Measurements from ENCODE around the gene SPAG9.

Gene SPAG9

DNA sequence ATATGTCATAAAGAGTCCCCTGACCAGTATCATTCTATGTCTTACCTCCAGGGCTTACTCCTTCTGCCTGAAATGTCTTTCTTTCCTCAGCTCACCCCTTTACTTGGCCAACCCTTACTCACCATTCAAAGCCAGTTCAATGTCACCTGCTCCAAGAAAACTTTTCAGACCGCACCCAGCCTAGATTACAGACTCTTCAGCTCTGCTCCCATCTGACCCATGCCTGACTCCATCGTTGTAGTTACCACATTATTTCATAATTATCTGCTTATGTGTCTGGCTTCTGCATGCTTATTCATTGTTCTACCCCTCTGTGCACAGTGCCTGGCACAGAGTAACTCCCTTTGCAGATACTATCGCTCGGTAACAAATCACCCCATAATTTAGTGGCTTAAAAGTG is 192.0 kb downstream of the SPAG9 start:
- no peaks in the 10 kb centered on the region for H3K9me3 Mint-ChIP-seq
- no peak overlapping the region for H3K27ac Mint-ChIP-seq
- no peak for ATAC-seq
- DNase-seq = no peak
- H3K4me1 Mint-ChIP-seq = peaks cover 37% of the 10 kb centered on the region
- H3K36me3 Mint-ChIP-seq (ENCODE audit: low read depth) = no peaks in the 10 kb centered on the region
- H3K27me3 Mint-ChIP-seq = peaks cover 5% of the 10 kb centered on the region
- H3K4me3 Mint-ChIP-seq = no peak overlapping the region

DNA sequence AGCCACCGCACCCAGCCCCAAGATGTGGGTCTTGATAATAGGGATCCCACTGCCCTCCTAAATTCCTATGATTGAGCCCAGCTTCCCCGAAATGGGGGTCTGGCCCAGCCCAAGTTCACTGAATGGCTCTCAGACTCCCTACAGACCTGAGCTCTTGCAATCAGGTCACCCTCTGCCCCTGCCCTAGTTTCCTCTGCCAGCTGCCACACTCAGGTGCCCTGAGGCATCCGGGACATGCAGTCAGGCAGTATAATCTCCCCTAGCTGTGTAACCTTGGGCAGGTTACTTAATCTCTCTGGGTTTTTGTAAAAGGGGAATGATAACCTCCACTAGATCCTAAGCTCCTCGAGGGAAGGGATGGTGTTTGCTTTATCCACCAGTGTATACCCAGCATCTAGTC is 193.4 kb downstream of the SPAG9 start:
- H3K4me3 Mint-ChIP-seq = no peak overlapping the region
- ATAC-seq (no peak), DNase-seq (no peak)
- H3K4me1 Mint-ChIP-seq = peaks cover 37% of the 10 kb centered on the region
- H3K27ac Mint-ChIP-seq = no peak overlapping the region
- H3K9me3 Mint-ChIP-seq = no peaks in the 10 kb centered on the region
- no peaks in the 10 kb centered on the region for H3K36me3 Mint-ChIP-seq (ENCODE audit: low read depth)
- peaks cover 5% of the 10 kb centered on the region for H3K27me3 Mint-ChIP-seq

DNA sequence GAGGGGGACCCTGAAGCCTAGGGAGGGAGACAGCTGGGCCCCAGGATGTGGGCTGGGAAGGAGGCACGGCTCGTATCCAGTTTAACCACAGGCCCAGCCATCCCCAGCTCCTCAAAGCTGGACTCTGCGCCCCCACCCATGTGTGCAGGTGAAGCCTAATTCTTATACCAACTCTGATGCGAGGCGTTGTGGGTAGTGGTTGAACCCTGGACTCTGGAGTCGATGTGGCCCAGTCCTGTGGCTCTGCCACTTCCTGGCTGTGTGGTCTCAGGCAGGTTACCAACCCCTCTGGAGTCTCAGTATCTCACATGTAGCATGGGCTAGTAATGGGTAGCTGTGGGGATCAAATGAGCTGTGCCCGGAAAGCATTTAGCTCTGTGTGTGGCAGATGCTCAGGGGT is 194.1 kb downstream of the SPAG9 start:
- Mint-ChIP-seq H3K4me3 (no peak overlapping the region), H3K9me3 (no peaks in the 10 kb centered on the region), H3K36me3 (ENCODE audit: low read depth) (no peaks in the 10 kb centered on the region), H3K27ac (no peak overlapping the region), H3K27me3 (peaks cover 5% of the 10 kb centered on the region), H3K4me1 (peaks cover 31% of the 10 kb centered on the region)
- ATAC-seq (peak; percentile 39), DNase-seq (no peak)

DNA sequence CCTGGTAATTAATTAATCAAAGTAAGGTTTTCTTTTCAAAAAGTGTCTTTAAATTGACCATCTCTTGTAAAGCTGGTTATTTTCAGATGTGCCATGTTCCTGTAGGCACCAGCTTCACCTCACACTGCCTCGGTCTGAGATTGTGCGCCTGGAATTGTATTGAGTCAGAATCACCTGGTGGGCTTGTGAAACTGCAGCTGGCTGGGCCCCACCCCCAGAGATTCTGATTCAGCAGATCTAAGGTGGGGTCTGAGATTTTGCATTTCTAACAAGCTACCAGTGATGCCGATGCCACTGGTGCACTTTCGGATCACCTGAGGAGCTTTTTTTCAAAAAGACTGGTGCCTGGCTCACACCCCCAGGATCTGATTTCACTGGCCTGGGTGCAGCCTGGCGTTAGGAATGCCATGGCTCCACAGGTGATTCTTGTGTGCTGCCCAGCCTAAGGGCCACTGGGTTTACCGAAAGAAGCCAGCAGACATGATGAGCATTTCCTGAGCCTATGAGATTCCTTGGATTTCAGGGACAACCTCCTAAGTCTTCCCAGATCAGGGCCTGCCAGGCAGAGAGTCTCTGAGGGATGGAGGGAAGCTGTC is 195.3 kb downstream of the SPAG9 start:
- DNase-seq = no peak
- Mint-ChIP-seq H3K4me1 (peaks cover 27% of the 10 kb centered on the region), H3K27me3 (peaks cover 5% of the 10 kb centered on the region)

DNA sequence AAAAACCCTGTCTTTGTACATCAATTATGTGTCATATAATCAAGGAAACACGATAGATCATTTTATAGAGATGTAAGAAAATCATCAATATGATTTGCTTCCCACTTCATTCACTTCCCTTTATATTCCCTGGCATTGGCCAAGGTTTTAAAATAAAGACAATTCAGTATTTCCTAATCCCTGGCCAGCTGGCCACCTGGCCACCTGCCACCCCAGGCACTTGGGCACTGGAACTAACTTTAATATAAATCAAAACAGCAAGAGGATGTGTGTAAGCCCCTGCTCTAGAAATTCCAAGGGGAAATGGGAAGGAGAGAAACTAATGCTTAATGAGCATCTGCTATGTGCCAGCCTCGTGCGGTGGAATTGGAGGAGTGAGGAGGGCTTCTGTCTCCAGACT is 195.9 kb downstream of the SPAG9 start:
- no peak overlapping the region for H3K4me3 Mint-ChIP-seq
- H3K4me1 Mint-ChIP-seq = peaks cover 28% of the 10 kb centered on the region
- H3K9me3 Mint-ChIP-seq = no peaks in the 10 kb centered on the region
- H3K27me3 Mint-ChIP-seq = peaks cover 1% of the 10 kb centered on the region
- ATAC-seq (no peak), DNase-seq (no peak)
- no peak overlapping the region for H3K27ac Mint-ChIP-seq
- H3K36me3 Mint-ChIP-seq (ENCODE audit: low read depth) = no peaks in the 10 kb centered on the region

More for the DNA sequence above, 195.3 kb downstream of the SPAG9 start:
- H3K27ac Mint-ChIP-seq = no peak overlapping the region
- H3K9me3 Mint-ChIP-seq = no peaks in the 10 kb centered on the region
- no peak overlapping the region for H3K4me3 Mint-ChIP-seq
- ATAC-seq = no peak
- H3K36me3 Mint-ChIP-seq (ENCODE audit: low read depth) = no peaks in the 10 kb centered on the region

DNA sequence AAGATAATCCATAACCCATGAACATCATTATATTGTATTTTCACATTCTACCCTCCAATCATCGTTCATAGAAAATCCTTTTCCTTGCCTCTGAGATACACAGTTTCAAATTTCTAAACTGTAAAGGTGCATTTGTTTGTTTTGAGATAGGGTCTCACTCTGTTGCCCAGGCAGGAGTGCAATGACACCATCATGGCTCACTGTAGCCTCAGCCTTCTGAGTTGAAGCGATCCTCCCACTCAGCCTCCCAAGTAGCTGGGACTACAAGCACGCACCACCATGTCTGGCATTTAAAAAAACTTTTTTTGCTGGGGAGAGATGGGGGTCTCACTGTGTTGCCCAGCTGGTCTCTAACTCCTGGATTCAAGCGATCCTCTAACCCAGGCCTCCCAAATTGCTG is 196.4 kb downstream of the SPAG9 start:
- Mint-ChIP-seq H3K4me3 (no peak overlapping the region), H3K27ac (no peak overlapping the region), H3K4me1 (peaks cover 31% of the 10 kb centered on the region), H3K27me3 (no peaks in the 10 kb centered on the region), H3K36me3 (ENCODE audit: low read depth) (no peaks in the 10 kb centered on the region), H3K9me3 (no peaks in the 10 kb centered on the region)
- DNase-seq = no peak
- no peak for ATAC-seq

DNA sequence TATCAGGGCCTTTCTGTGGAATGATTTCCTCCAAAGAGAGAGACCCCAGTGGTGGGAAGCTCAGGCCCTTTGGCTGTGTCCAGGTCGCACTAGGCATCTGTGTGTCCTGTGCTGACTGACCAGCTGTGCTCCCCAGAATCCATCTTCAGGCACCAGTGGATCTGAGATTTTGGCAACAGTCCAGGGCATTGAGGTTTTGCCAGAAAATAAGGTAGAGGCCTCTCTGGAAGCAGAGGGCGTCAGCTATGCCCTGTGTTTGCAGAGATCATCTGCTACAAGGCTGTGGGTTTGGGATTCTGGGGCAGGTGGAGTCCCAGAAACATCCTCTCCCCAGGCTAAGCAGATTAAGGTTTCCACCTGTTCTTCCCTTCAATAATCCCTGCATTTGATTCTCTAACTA is 197.1 kb downstream of the SPAG9 start:
- no peak for ATAC-seq
- no peaks in the 10 kb centered on the region for H3K27me3 Mint-ChIP-seq
- H3K9me3 Mint-ChIP-seq = no peaks in the 10 kb centered on the region
- peaks cover 37% of the 10 kb centered on the region for H3K4me1 Mint-ChIP-seq
- no peak for DNase-seq
- no peak overlapping the region for H3K4me3 Mint-ChIP-seq
- no peak overlapping the region for H3K27ac Mint-ChIP-seq
- no peaks in the 10 kb centered on the region for H3K36me3 Mint-ChIP-seq (ENCODE audit: low read depth)

DNA sequence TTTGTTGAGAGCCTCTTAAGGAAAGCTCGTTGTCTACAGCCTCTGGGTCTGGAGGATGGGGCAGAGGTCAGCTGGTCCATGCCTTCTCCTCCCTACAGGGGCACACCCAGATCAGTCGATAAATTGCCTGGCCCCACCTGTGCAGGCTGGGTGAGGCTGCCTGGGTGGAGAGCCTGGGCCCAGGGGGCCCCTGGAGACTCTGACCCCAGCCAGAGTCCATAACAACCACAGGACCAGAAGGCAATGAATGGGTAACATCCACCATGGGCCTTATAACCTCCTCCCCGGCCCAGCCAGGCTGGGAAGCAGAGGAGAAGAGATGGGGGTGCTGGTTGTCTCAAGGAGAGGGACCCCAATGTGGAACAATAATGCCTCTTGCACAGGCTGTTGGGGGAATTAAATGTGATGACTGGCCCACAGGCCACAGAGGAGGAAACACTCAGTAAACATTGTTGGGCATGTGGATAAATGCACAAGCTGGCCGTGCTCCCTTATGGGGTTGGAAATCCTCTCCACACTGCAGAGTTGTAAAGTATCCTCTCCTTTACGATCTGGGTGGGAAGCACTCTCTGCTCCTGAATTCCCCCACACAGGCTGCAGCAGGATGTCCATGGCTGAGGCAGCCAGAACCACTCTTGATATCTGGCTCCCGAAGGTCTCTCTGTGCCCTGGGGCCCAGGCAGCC is 197.8 kb downstream of the SPAG9 start:
- ATAC-seq (no peak), DNase-seq (no peak)
- Mint-ChIP-seq H3K27ac (no peak overlapping the region), H3K9me3 (no peaks in the 10 kb centered on the region), H3K4me1 (peaks cover 44% of the 10 kb centered on the region), H3K4me3 (no peak overlapping the region), H3K27me3 (no peaks in the 10 kb centered on the region), H3K36me3 (ENCODE audit: low read depth) (no peaks in the 10 kb centered on the region)

DNA sequence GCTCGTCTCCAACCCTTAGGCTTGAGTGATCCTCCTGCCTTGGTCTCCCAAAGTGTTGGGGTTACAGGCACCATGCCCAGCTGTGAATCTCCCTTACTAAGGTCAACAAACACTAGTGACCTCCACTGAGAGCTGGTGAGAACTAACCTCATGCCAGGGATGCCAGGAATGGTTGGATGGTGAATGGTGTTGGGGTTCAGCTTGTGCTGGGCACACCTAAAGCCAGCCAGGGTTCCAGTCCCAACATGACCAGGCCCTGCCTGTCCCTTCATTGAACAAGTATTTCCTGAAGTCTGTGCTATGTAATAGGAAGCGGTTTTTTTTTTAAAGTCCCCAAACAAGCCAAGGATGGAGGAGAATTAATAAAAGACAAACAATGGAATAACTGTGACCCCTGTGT is 198.6 kb downstream of the SPAG9 start:
- ATAC-seq = no peak
- H3K4me3 Mint-ChIP-seq = no peak overlapping the region
- no peak for DNase-seq
- no peak overlapping the region for H3K27ac Mint-ChIP-seq
- no peaks in the 10 kb centered on the region for H3K36me3 Mint-ChIP-seq (ENCODE audit: low read depth)
- H3K4me1 Mint-ChIP-seq = peaks cover 45% of the 10 kb centered on the region
- H3K9me3 Mint-ChIP-seq = no peaks in the 10 kb centered on the region
- H3K27me3 Mint-ChIP-seq = no peaks in the 10 kb centered on the region

DNA sequence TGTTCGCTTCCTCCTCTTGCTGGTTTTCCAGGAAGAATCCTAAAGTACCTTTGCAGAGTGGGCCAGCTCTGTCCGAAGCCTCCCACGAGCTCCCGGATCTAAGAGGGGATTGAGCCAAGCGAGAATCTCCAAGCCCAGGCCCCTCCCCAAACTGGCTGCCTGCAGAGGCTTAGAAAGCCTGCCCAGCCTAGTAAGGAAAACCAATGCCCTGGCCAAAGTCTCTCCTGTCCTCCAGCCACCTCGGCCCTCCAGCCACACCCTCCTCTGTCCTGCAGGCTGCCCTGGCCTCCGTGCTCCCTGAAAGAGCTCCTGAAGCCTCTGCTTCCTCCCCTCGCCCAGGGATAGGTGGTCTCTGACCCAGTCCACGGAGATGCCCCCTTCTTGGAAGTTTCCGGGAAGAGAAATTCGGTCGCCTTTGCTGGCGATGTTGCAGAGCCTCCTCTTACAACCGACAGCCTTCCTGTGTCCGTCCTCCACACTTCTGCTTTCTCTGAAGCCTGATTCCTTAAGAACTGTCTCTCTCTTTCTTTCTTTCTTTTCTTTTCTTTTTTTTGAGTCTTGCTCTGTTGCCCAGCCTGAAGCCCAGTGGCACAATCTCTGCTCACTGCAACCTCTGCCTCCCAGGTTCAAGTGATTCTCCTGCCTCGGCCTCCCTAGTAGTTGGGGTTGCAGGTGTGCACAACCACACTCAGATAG is 199.6 kb downstream of the SPAG9 start:
- H3K4me3 Mint-ChIP-seq = no peak overlapping the region
- H3K9me3 Mint-ChIP-seq = peaks cover 1% of the 10 kb centered on the region
- no peak overlapping the region for H3K27ac Mint-ChIP-seq
- no peaks in the 10 kb centered on the region for H3K27me3 Mint-ChIP-seq
- no peak for ATAC-seq
- DNase-seq = no peak
- H3K4me1 Mint-ChIP-seq = peaks cover 45% of the 10 kb centered on the region
- H3K36me3 Mint-ChIP-seq (ENCODE audit: low read depth) = no peaks in the 10 kb centered on the region

DNA sequence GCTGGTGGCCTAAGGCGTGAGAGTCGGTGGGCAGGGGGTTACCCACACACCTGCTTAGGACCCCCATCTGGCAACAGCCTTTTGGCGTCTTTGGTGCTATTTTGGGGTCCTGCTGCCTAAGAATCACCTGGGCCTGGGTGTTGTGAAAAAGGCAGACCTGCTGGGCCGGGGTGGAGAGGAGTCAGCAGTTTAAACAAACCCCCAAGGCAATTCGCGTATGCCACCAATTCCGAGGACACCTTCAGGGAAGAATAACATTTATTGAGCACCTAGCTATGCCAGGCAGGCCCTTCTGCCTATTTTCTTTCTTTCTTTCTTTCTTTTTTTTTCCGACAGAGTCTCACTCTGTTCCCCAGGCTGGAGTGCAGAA is 200.6 kb downstream of the SPAG9 start:
- DNase-seq (no peak), ATAC-seq (no peak)
- Mint-ChIP-seq H3K9me3 (peaks cover 5% of the 10 kb centered on the region), H3K36me3 (ENCODE audit: low read depth) (no peaks in the 10 kb centered on the region), H3K4me3 (no peak overlapping the region), H3K27me3 (no peaks in the 10 kb centered on the region), H3K27ac (peak overlapping the region; percentile 97), H3K4me1 (peaks cover 51% of the 10 kb centered on the region)

DNA sequence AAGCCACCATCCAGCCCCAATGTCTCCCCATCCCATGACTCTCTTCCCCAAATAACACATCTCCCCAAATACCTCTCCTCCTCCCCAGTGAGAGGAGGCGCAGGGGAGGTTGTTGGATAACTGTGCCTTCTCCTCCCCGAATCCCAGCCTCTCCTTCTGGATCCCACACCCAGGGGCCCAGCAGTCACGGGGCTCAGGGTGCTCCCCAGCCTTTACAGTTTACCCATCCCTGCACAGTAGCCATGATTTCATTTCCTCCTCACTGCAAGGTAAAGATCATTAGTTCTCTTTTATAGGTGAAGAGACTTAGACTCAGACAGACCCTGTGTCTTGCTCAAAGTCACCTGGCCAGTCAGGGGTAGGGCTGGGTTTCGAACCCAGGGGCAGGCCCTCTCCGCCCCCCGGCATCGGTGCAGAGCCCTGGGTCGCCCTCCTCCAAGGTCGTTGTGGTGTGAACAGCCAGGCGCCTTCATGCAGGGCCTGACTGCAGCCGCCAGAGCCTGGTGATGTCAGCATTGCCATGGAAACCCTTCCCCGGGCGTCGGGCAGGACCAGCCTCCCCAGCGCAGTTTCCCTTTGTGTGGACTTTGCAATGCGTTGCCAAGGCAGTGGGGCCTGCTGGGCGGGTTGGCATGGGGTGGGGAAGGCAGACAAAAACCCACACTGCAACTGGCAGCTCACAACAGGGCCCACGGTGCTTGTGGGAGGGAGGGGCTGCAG is 201.2 kb downstream of the SPAG9 start:
- ATAC-seq (peak; percentile 78), DNase-seq (peak; percentile 82)
- H3K27me3 Mint-ChIP-seq = no peaks in the 10 kb centered on the region
- peak overlapping the region; percentile 60 for H3K4me3 Mint-ChIP-seq
- H3K27ac Mint-ChIP-seq = peak overlapping the region; percentile 97
- peaks cover 5% of the 10 kb centered on the region for H3K9me3 Mint-ChIP-seq
- H3K4me1 Mint-ChIP-seq = peaks cover 56% of the 10 kb centered on the region
- no peaks in the 10 kb centered on the region for H3K36me3 Mint-ChIP-seq (ENCODE audit: low read depth)

DNA sequence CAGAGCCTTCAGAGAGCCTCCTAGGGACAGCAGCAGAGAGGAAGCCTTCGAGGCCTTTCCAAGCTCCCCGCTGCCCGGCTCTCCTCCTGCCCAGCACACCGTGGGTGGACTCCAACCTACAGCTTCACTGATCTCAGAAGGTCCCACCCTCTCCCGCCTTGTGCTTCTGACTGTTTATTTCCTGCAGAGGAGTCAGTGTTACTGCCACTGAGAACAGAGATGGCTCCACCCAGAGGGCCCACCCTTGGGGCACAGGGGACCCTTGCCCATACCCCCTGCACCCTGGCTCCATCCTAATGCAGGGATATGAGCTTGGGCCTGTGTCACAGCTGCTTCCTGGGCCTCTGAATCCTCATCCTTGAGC is 201.8 kb downstream of the SPAG9 start:
- peaks cover 60% of the 10 kb centered on the region for H3K4me1 Mint-ChIP-seq
- H3K27ac Mint-ChIP-seq = peak overlapping the region; percentile 97
- peak; percentile 64 for ATAC-seq
- peak; percentile 54 for DNase-seq
- peak overlapping the region; percentile 60 for H3K4me3 Mint-ChIP-seq
- peaks cover 5% of the 10 kb centered on the region for H3K9me3 Mint-ChIP-seq
- no peaks in the 10 kb centered on the region for H3K27me3 Mint-ChIP-seq
- H3K36me3 Mint-ChIP-seq (ENCODE audit: low read depth) = no peaks in the 10 kb centered on the region

DNA sequence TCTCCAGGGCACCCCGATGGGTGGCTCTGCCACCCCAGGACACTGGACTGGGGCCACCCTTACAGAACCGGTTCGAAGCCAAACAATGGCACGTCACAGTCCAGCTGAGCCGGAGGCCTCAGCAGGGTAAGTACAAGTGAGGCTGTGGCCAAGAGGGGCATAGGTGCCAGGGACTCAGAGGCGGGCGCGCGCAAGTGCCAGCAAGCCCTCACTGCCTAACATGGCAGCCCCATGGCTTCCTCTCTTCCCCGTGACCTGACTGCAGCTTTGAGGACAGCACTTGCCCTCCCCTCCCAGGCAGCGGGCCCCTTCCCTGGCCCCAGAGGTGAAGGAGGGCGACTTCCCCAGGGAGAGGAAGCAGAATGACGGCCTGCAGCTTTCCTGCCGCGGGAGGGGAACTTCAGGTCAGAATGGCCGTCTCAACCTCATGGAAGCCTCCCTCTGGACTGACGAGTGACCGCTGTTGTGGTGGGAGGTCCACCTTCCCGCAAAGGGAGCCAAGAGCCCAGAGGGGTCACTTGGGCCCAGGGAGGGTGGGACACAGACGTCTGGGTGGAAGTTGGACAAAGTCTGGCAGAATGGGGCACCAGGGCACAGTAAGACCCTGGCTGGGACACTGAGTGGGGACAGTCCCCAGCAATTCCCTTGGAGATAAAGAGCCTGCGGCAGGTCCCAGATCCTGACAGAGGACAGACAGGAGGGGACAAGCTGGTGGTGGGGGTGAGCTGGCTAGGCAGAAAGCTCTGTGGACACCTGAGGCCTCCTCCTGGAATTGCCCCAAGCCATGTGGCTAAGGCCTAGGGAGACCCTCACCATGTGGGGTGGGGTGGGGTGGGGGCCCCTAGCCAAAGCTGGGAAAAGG is 202.4 kb downstream of the SPAG9 start:
- H3K27me3 Mint-ChIP-seq = no peaks in the 10 kb centered on the region
- peaks cover 66% of the 10 kb centered on the region for H3K4me1 Mint-ChIP-seq
- ATAC-seq (no peak), DNase-seq (no peak)
- H3K27ac Mint-ChIP-seq = peak overlapping the region; percentile 81
- H3K4me3 Mint-ChIP-seq = no peak overlapping the region
- no peaks in the 10 kb centered on the region for H3K36me3 Mint-ChIP-seq (ENCODE audit: low read depth)
- H3K9me3 Mint-ChIP-seq = peaks cover 5% of the 10 kb centered on the region

All from activated naive CD8-positive, alpha-beta T cell treated with anti-CD3 and anti-CD28 coated beads, Interleukin-2, amount 50 U/mL, for 24 hours (primary cell).